T-helper 1 cell (primary cell): ENCODE data around the gene SNCG.
"Not testable (repeated sequence)": the region's sequence is repeated elsewhere in the genome, so short reads cannot be mapped to it uniquely, and the experiment has no call there.

Source experiments
- DNase-seq, 5 donors: peaks; one replicate each; pipeline ENCODE4 v3.0.0-alpha.2; 2012 to 2020
- total RNA-seq, 4 donors: gene quantifications; one replicate each; lab custom pipeline; 2026; lab: John Stamatoyannopoulos, UW

The SNCG gene
- total RNA-seq = 0 to 0.27 (median 0) reads per million in 4 donors

- no peak for DNase-seq
These were observed at the start of gene SNCG for GRCh38 chr10:86958116-86958900. SNCG (plus strand) TSS chr10:86958599; CDS start chr10:86958698, 99 bp downstream.

GRCh38 chr10:86914734-86915133, 43.7 kb upstream of the SNCG start:
- no peak for DNase-seq

GRCh38 chr10:86918022-86918471, 40.4 kb upstream of the SNCG start:
- DNase-seq = no peak

- no peak for DNase-seq
These were observed 35.8 kb upstream of the SNCG start for GRCh38 chr10:86922553-86922961.

DNA sequence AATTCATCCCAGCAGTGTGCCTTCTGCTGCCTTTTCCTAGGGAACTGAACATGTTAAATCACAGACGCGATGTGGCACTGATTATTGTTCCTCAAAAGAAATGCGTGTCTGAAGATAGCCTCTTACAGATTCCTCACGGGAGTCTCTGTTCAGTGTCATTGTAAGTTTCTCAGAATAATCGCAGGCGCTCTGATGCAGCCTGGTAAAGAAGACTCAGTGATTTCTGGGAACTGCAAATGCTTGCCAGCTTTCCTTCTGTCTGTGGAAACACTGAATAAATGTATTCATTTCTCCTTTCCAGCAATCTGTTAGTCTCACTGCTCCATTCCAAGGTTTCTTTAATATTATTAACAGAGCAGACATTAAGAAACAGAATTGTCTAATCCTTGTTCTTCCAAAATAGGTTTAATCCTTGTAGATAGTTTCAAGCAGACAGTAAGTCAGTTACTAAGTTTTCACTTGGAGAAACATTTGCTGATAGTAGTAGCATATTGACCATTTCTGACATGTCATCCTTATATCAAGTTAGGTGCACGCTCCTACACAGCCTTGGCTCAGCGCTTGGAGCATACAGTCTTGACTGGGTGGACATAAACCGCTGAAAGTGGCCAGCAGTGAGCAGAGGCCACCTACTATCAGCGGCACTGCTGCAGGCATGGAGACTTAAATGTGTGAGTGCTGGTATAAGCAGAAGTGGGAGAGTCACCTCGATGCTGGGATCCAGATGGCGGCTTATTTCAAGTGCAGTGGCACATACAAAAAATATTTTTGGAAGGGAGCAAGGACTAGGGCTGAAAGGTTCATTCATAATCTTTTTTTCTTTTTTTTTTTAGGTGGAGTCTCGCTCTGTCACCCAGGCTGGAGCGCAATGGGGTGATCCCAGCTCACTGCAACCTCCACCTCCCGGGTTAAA, 28.7 kb upstream of the SNCG start:
- DNase-seq = no peak

DNA sequence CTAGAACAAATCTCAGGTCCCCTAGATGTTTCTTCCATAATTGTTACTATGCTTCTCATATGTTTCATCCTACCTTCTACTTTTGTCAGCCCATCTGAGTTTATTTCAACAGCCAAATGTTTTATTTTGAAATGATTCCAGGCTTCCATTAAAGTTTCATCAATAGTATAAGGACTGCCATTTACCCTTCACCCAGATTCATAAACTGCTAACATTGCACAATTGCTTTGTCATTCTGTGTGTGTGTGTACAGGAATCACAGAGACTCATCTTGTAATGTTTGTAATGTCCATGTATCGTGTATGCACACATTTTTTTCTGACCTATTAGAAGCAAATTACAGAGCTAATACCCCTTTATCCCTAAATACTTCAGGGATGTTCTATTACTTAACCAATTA, 26.5 kb upstream of the SNCG start:
- DNase-seq = no peak

DNA sequence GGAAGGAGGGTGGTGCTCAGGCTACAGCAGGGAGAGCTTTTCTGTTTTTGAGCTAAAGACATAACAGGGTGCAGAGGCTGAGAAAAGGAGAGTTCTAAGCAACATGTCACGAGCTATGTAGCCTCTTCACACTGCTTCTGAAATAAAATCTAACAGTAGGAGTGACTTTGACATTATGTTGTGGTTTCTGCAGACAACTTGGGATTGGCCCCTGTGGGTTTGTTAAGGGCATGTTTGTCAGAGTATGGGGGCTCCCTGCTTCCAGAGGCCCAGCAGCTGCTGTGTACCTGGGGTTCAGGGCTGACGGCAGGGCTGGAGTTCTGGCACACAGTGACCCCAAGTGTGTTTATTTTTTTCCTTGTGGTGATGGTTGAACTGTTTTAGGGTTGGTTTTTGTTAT, 25.7 kb upstream of the SNCG start:
- no peak for DNase-seq

DNA sequence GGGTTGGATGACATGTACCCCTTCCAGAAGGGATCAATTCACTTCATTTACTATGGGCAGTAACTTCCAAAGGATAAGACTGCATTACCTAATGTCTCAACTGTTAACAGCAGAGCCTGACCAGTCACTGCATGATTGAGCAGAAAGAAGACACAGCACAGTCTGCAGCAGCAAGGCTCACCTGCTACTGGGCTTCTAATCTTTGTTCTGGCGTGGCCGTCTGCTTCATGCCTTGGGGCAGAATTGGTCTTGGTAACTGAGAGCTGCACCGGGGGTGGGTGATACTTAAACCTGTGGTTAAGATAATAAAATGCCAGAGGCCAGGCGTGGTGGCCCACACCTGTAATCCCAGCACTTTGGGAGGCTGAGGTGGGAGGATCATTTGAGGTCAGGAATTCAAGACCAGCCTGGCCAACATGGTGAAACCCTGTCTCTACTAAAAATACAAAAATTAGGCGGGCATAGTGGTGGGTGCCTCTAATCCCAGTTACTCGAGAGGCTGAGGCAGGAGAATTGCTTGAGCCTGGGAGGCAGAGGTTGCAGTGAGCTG, 24.2 kb upstream of the SNCG start:
- DNase-seq = not testable (repeated sequence)

- DNase-seq = no peak
These were observed 21.5 kb upstream of the SNCG start for GRCh38 chr10:86936661-86937501.

GRCh38 chr10:86937502-86938154, 20.8 kb upstream of the SNCG start:
- no peak for DNase-seq

- DNase-seq = no peak
These were observed 20.1 kb upstream of the SNCG start for GRCh38 chr10:86938260-86938659.

DNA sequence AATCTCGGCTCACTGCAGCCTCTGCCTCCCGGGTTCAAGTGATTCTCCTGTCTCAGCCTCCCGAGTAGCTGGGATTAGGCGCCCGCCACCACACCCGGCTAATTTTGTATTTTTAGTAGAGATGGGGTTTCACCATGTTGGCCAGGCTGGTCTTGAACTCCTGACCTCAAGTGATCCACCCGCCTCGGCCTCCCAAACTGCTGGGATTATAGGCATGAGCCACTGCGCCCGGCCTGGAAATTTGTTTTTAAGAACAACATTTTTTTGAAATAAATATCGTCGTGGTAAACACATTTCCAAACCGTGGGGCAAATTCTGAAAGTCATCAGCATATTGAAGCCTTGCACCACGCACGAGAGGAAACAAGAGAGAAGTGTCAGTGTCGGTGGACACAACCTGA, 18.3 kb upstream of the SNCG start:
- DNase-seq = not testable (repeated sequence)

- no peak for DNase-seq
These were observed 17.7 kb upstream of the SNCG start for GRCh38 chr10:86940677-86941076.

DNA sequence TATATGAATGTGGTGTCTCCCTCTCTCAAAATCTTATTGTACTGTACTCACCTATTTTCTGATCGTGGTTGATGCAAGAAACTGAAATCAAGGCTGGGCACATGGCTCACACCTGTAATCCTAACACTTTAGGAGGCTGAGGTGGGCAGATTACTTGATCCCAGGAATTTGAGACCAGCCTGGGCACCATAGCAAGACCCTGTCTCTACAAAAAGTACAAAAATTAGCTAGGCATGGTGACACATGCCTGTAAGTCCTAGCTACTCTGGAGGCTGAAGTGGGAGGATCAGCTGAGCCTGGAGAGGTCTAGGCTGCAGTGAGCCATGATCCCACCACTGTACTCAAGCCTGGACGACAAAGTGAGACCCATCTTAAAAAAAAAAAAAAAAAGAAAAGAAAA, 17.0 kb upstream of the SNCG start:
- DNase-seq = no peak

- DNase-seq = no peak
These were observed 16.4 kb upstream of the SNCG start for GRCh38 chr10:86941991-86942421.

DNA sequence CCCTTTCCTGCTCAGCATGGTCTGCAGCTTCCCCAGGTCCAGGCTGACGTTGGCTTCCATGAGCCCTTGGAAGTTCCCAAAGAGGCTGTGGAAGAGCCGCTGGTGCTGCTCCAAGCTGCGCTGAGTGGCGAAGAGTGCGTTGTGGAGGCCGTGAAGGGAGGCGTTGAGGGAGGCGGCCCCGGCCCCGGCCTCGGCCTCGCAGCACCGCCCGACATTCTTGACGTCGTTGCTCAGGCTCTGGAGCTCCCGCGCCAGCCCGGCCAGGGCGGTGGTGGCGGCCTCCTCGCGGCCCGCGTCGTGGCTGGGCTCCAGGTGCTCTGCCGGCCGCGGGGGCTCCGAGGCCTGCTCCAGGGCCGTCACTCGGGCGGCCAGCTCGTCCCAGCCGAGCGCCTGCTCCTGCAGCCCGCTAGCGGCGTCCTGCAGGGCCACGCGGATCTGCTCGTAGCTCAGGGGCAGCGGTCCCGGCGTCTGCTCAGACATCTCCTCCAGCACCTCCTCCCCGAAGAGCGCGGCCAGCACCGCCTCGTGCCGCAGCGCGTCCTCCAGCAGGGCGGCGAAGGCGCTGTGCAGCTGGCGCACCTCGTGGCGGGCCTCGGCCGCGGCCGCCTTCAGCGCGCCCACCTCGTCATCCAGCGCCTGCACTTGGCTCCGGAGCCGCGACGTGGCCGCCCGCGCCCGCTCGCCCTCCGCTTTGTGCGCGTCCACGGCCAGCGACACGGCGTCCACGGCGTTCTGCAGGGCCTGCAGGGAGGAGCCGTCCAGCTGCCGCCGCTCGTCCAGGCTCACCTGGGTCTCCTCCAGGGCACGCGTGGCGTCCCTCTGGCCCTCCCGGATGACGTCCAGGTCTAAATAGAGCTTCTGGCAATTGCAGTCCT, 15.7 kb upstream of the SNCG start:
- DNase-seq = no peak

- DNase-seq = no peak
These were observed 14.9 kb upstream of the SNCG start for GRCh38 chr10:86943316-86944030.

- no peak for DNase-seq
These were observed 14.4 kb upstream of the SNCG start for GRCh38 chr10:86944031-86944419.

DNA sequence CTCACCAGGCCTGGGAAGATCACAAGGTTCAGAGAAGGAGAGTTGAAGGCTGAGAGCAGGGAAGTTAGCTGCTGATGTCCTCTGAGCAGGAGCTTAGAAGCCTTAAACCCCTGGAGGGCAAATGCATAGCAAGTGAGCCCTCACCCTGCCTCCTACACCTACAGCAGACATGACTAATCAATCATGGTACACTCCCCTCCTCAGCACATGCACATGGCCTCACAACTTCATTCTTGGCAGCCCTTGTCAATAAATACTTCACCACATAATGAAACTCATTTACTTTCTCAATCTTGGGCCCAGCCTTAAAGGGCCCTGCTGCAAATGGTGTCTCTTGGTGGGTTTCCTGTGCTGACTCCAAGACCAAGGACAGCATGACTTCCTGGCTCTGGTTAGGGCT, 13.9 kb upstream of the SNCG start:
- no peak for DNase-seq

DNA sequence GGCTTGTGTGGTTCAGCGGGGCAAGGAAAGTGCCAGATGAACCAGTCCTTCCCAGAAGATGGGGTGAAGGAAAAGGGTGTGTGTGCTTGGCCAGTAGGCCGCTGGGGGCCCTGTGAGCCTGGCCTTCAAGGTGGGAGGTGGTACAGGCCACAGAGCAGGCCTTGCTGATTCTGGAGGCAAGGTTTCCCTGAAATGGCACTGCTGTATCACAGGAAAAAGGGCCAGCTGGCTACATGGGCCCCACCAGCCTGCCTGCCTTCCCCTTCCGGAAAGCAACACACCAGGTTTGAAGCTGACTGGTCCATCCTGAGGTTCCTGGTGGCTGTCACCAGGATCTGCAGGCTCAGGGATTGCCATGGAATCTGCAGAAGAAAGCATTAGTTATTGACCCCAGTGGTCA, 13.5 kb upstream of the SNCG start:
- DNase-seq = no peak
